Neural cell (in vitro differentiated cells): ENCODE measurements around the gene OPRM1.

ENCODE experiments used
- CTCF ChIP-seq: fragments of 450-650 bp; IDR thresholded peaks from 2 replicates; pipeline ENCODE4 v1.5.1; 2014; ENCODE audit warnings: antibody characterized with exemption, mild to moderate bottlenecking, moderate library complexity; ENCODE audit not compliant: poor library complexity, severe bottlenecking
- TAF1 ChIP-seq: IDR thresholded peaks from 2 replicates; pipeline ENCODE4 v1.6.1; 2012; ENCODE audit warnings: low read depth

- no peak for TF ChIP-seq TAF1
- TF ChIP-seq CTCF = no peak
These were observed 130.3 kb downstream of the OPRM1 start for GRCh38 chr6:154169193-154169847.
